K562 (cell line): ENCODE data around the gene LACTB. TPM values are rescaled to one million over a fixed set of nuclear protein-coding genes. Genes with fewer than 3 reads are reported as not detected.

Experiments
- ATF7 ChIP-seq: fragments of 450-650 bp; IDR thresholded peaks from 2 replicates; pipeline ENCODE4 v1.7.1; 2014; ENCODE audit warnings: mild to moderate bottlenecking, moderate library complexity
- CCNT2 ChIP-seq: IDR thresholded peaks from 2 replicates; pipeline ENCODE4 v1.6.1; 2011; ENCODE audit warnings: borderline replicate concordance, low read depth, mild to moderate bottlenecking, moderate library complexity, mixed read lengths, low read length; ENCODE audit not compliant: insufficient read length; ENCODE audit errors: extremely low read depth
- CEBPG ChIP-seq, 3 experiments: fragments of 200-800 bp in 1 of 3; sonication (Bioruptor generic) in 1 of 3; sonication (generic) in 1 of 3; formaldehyde crosslinking in 1 of 3; IDR thresholded peaks in 2 of 3; conservative IDR thresholded peaks in 1 of 3; 2 replicates each; pipeline versions ENCODE4 v1.6.1 to v1.8.0; 2016 to 2022; ENCODE audit warnings: missing compliant biosample characterization in 2 of 3, missing genetic modification characterization in 2 of 3, mild to moderate bottlenecking in 1 of 3, missing genetic modification reagents in 1 of 3
- FOXM1 ChIP-seq, 2 experiments: fragments of 450-650 bp in 1 of 2; sonication (generic) in 1 of 2; formaldehyde crosslinking in 1 of 2; IDR thresholded peaks; 2 replicates each; pipeline versions ENCODE4 v1.6.1 to v1.9.0; 2017 to 2022; ENCODE audit warnings: low read depth in 2 of 2, mild to moderate bottlenecking in 2 of 2, missing genetic modification reagents in 1 of 2, moderate library complexity in 1 of 2
- KLF16 ChIP-seq: IDR thresholded peaks from 2 replicates; pipeline ENCODE4 v1.6.1; 2016; ENCODE audit warnings: antibody characterized with exemption
- L3MBTL2 ChIP-seq: fragments of 450-650 bp; IDR thresholded peaks from 2 replicates; pipeline ENCODE4 v1.6.1; 2016; ENCODE audit warnings: mild to moderate bottlenecking, moderate library complexity
- MCM5 ChIP-seq: fragments of 450-650 bp; IDR thresholded peaks from 2 replicates; pipeline ENCODE4 v1.6.1; 2016; ENCODE audit warnings: low read depth
- MEIS2 ChIP-seq: fragments of 450-650 bp; IDR thresholded peaks from 2 replicates; pipeline ENCODE4 v1.6.1; 2014; ENCODE audit warnings: mild to moderate bottlenecking; ENCODE audit not compliant: partially characterized antibody
- NR2C1 ChIP-seq, 2 experiments: fragments of 450-650 bp; IDR thresholded peaks; 2 replicates each; pipeline ENCODE4 v1.6.1; 2017; ENCODE audit warnings: mild to moderate bottlenecking in 2 of 2, antibody characterized with exemption in 1 of 2, inconsistent platforms in 1 of 2, missing compliant biosample characterization in 1 of 2, missing genetic modification characterization in 1 of 2
- SMAD2 ChIP-seq: fragments of 150-350 bp; IDR thresholded peaks from 2 replicates; pipeline ENCODE4 v1.6.1; 2014; ENCODE audit warnings: low read depth, mild to moderate bottlenecking, low read length
- SNIP1 ChIP-seq: fragments of 450-650 bp; IDR thresholded peaks from 2 replicates; pipeline ENCODE4 v1.7.1; 2017; ENCODE audit warnings: low read depth, mild to moderate bottlenecking
- STAT5A ChIP-seq: IDR thresholded peaks from 2 replicates; pipeline ENCODE4 v1.6.1; 2012; ENCODE audit warnings: low read length, inconsistent platforms, borderline replicate concordance
- SUPT5H ChIP-seq: fragments of 450-650 bp; IDR thresholded peaks from 2 replicates; pipeline ENCODE4 v1.6.1; 2016
- THAP12 ChIP-seq: fragments of 250-450 bp; sonication (Bioruptor Pico); IDR thresholded peaks from 2 replicates; pipeline ENCODE4 v1.9.0; 2021; ENCODE audit warnings: mild to moderate bottlenecking, inconsistent platforms
- ZKSCAN3 ChIP-seq: fragments of 250-450 bp; sonication (Bioruptor Pico); IDR thresholded peaks from 2 replicates; pipeline ENCODE4 v1.4.0; 2020
- ZNF239 ChIP-seq: fragments of 250-450 bp; sonication (Bioruptor Pico); IDR thresholded peaks from 2 replicates; pipeline ENCODE4 v1.4.0; 2020; ENCODE audit warnings: mild to moderate bottlenecking
- ZNF347 ChIP-seq: fragments of 450-650 bp; formaldehyde crosslinking; IDR thresholded peaks from 2 replicates; pipeline ENCODE4 v1.4.0; 2020; ENCODE audit warnings: low read depth, mild to moderate bottlenecking, moderate library complexity
- ZNF644 ChIP-seq: fragments of 200-800 bp; sonication (Bioruptor generic); IDR thresholded peaks from 2 replicates; pipeline ENCODE4 v1.6.1; 2016; ENCODE audit warnings: low read depth, missing genetic modification characterization, missing compliant biosample characterization
- polyA plus RNA-seq, 8 experiments: library from polyadenylated mRNA; depleted of rRNA in 4 of 8; stranded (reverse) in 5 of 8; unstranded in 3 of 8; fragments of >200 nt; fragmentation: Nextera tagmentation in 2 of 8; fragmentation: Illumina TruSeq in 1 of 8; extraction: Ambion mirVana in 2 of 8; extraction: Trizol in 1 of 8; gene quantifications; 2 replicates each; pipeline versions ENCODE4 v1.2.1 to v1.2.3, GENCODE V29; 2011 to 2014; ENCODE audit warnings: inconsistent platforms in 1 of 8, missing spikeins in 1 of 8
- total RNA-seq, 7 experiments: library from RNA; depleted of rRNA in 6 of 7; stranded (reverse); fragments of >200 nt in 6 of 7; fragmentation: Illumina TruSeq in 2 of 7; extraction: Trizol in 2 of 7; gene quantifications; 2 replicates each; pipeline versions ENCODE4 v1.2.1 to v1.2.3, GENCODE V29; 2011 to 2021; ENCODE audit warnings: low replicate concordance in 1 of 7
- TF ChIP-seq, protein P1 (sequence below), 2 experiments: fragments of 450-650 bp in 1 of 2; IDR thresholded peaks; 2 replicates each; pipeline ENCODE4 v1.6.1; 2011 to 2017; ENCODE audit warnings: low read depth in 2 of 2, antibody characterized with exemption in 1 of 2, borderline replicate concordance in 1 of 2, low read length in 1 of 2, mild to moderate bottlenecking in 1 of 2, mixed read lengths in 1 of 2; ENCODE audit not compliant: control insufficient read depth in 1 of 2

LACTB gene
- total and polyA plus RNA-seq, 9 of the 15 experiments (the other 6 are each of a cell fraction or from before 2014, with no cell fraction given), result 3.1 to 15.5 (median 9.8) TPM

DNA sequence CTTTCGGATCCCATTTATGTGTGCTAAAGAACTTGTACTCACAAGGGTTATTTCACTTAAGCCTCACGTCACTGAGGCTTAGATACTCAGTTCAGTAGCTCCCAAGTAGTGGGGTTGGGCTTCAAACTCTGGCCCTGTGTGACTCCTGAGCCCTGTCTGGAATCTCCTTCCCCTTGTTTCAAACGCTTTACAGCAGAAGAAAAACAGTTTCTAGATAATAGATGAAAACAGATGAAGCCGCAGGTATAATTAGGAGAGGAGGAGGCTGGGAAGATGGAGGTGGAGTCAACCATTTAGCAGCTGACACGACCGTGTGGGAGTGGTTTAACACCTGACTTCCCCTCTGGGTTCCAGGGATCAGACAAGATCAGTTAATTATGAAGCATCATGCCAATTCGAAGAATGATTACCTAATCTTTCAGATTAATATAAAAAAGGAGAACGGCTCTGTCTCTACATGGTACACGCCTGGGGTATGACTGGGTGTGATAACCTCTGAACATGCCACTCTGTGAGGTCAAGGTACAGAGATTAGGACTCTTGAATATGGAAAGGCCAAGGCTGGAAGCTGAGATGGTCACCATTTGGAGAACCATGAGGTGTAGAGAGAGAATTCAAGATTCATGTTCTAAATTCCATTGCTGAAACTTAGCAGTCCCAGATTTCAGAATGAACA lies 48.0 kb upstream of the LACTB start (continued):
- TF ChIP-seq, protein P1, sequence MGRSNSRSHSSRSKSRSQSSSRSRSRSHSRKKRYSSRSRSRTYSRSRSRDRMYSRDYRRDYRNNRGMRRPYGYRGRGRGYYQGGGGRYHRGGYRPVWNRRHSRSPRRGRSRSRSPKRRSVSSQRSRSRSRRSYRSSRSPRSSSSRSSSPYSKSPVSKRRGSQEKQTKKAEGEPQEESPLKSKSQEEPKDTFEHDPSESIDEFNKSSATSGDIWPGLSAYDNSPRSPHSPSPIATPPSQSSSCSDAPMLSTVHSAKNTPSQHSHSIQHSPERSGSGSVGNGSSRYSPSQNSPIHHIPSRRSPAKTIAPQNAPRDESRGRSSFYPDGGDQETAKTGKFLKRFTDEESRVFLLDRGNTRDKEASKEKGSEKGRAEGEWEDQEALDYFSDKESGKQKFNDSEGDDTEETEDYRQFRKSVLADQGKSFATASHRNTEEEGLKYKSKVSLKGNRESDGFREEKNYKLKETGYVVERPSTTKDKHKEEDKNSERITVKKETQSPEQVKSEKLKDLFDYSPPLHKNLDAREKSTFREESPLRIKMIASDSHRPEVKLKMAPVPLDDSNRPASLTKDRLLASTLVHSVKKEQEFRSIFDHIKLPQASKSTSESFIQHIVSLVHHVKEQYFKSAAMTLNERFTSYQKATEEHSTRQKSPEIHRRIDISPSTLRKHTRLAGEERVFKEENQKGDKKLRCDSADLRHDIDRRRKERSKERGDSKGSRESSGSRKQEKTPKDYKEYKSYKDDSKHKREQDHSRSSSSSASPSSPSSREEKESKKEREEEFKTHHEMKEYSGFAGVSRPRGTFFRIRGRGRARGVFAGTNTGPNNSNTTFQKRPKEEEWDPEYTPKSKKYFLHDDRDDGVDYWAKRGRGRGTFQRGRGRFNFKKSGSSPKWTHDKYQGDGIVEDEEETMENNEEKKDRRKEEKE (IDR thresholded peaks at IDR 0.05; ENCODE audit: borderline replicate concordance in 1 of 2, control insufficient read depth in 1 of 2, low read depth in 2 of 2, low read length in 1 of 2), result no peak
- no peak for TF ChIP-seq NR2C1 (IDR thresholded peaks at IDR 0.05)
- peak; percentile 54; the same call in 1 of the 2 replicates for TF ChIP-seq NR2C1 (tag; IDR thresholded peaks at IDR 0.05)
- TF ChIP-seq THAP12 (CRISPR knock-in tag), result no peak
- TF ChIP-seq ATF7, result peak; percentile 70
- no peak for TF ChIP-seq ZNF644
- TF ChIP-seq MEIS2, result peak; percentile 28
- TF ChIP-seq FOXM1 (IDR thresholded peaks at IDR 0.05; ENCODE audit: low read depth), result 0 out of 2 replicates have a peak, but pooled peaks have one; percentile 14
- TF ChIP-seq FOXM1 (CRISPR knock-in tag; IDR thresholded peaks at IDR 0.05; ENCODE audit: low read depth), result no peak
- TF ChIP-seq ZNF347 (CRISPR knock-in tag), result no peak
- no peak for TF ChIP-seq ZNF239 (CRISPR knock-in tag)
- TF ChIP-seq KLF16, result no peak
- TF ChIP-seq STAT5A, result 0 out of 2 replicates have a peak, but pooled peaks have one; percentile 38
- TF ChIP-seq CEBPG (CRISPR knock-in tag; IDR thresholded peaks at IDR 0.05), result no peak
- no peak for TF ChIP-seq CEBPG (tag; conservative IDR thresholded peaks at IDR 0.05 in 1 of 2, IDR thresholded peaks at IDR 0.05 in 1 of 2)
- TF ChIP-seq ZKSCAN3, result no peak
- TF ChIP-seq MCM5, result no peak
- TF ChIP-seq CCNT2, result no peak
- peak; percentile 71; the same call in 1 of the 2 replicates for TF ChIP-seq L3MBTL2
- TF ChIP-seq SUPT5H, result no peak
- no peak for TF ChIP-seq SNIP1
- TF ChIP-seq SMAD2, result no peak
